A673 (cell line): ENCODE measurements around the gene CADPS2. TPM values are rescaled to one million over a fixed set of nuclear protein-coding genes. Genes with fewer than 3 reads are reported as not detected.

Source experiments
- BruUV-seq: library from RNA; stranded (reverse); fragments of 400-500 nt; replicated peaks from 2 replicates; lab custom pipeline; 2021; lab: Mats Ljungman, UMichigan
- CTCF ChIA-PET: fragments of 300-600 bp; sonication (Branson Sonifier 250); formaldehyde crosslinking; loops from one replicate; lab custom pipeline; 2022; ENCODE audit warnings: antibody characterized with exemption; lab: Charles Lee
- POLR2A ChIA-PET: fragments of 300-600 bp; sonication (Branson Sonifier 250); formaldehyde crosslinking; loops from one replicate; lab custom pipeline; 2022; ENCODE audit warnings: antibody characterized with exemption; ENCODE audit not compliant: low non-redundant PET; lab: Charles Lee
- DNase-seq: peaks from one replicate; pipeline ENCODE4 v3.0.0-alpha.2; 2015; ENCODE audit warnings: low spot score
- H3K27ac ChIP-seq: fragments of 200-600 bp; sonication (generic); 2 replicates; pipeline ENCODE4 v1.5.1; 2016; ENCODE audit warnings: mixed run types, low read depth, mild to moderate bottlenecking, mixed read lengths, antibody characterized with exemption, low read length; ENCODE audit not compliant: poor library complexity, severe bottlenecking
- H3K27me3 ChIP-seq: fragments of 200-600 bp; sonication (generic); replicated peaks from 2 replicates; pipeline ENCODE4 v1.6.1; 2017; ENCODE audit warnings: mixed run types, low read depth, mild to moderate bottlenecking, mixed read lengths, antibody characterized with exemption, low read length; ENCODE audit not compliant: insufficient read depth, poor library complexity
- H3K36me3 ChIP-seq: fragments of 200-600 bp; sonication (generic); 2 replicates; pipeline ENCODE4 v1.6.1; 2016; ENCODE audit warnings: mixed run types, mild to moderate bottlenecking, mixed read lengths, antibody characterized with exemption, low read length; ENCODE audit not compliant: insufficient read depth, poor library complexity, severe bottlenecking
- H3K4me1 ChIP-seq: fragments of 200-600 bp; sonication (generic); 2 replicates; pipeline ENCODE4 v1.6.1; 2017; ENCODE audit warnings: mixed run types, mild to moderate bottlenecking, mixed read lengths, antibody characterized with exemption, low read length; ENCODE audit not compliant: insufficient read depth, poor library complexity, severe bottlenecking
- H3K4me3 ChIP-seq: fragments of 200-600 bp; sonication (generic); 2 replicates; pipeline ENCODE4 v1.5.1; 2016; ENCODE audit warnings: low read depth, mixed run types, mild to moderate bottlenecking, mixed read lengths, low read length; ENCODE audit not compliant: poor library complexity, severe bottlenecking
- H3K9me3 ChIP-seq: fragments of 200-600 bp; sonication (generic); 2 replicates; pipeline ENCODE4 v1.6.1; 2016; ENCODE audit warnings: mixed run types, low read depth, mild to moderate bottlenecking, mixed read lengths, antibody characterized with exemption, low read length; ENCODE audit not compliant: poor library complexity, severe bottlenecking
- EZH2 ChIP-seq: fragments of 200-600 bp; sonication (generic); IDR thresholded peaks from 2 replicates; pipeline ENCODE4 v1.6.1; 2017; ENCODE audit warnings: borderline replicate concordance, low read depth, mild to moderate bottlenecking, mixed read lengths, antibody characterized with exemption, low read length; ENCODE audit not compliant: poor library complexity, severe bottlenecking
- intact Hi-C: fragments of 100-400 bp; cut with micrococcal nuclease; formaldehyde crosslinking; loops from one replicate; pipeline ENCODE4 v1.10.0; 2022; ENCODE audit not compliant: unreplicated experiment
- total RNA-seq: library from RNA; stranded (reverse); gene quantifications from 2 replicates; pipeline ENCODE4 v1.2.3, GENCODE V29; 2021
- TF ChIP-seq, protein P1 (sequence below): fragments of 300-800, 200-600 bp; sonication (generic); conservative IDR thresholded peaks from 2 replicates; pipeline ENCODE4 v1.5.1; 2017; ENCODE audit warnings: low read depth, mild to moderate bottlenecking, antibody characterized with exemption, low read length, moderate library complexity, mixed read lengths

The CADPS2 gene
- total RNA-seq, 1 experiment from 2014 or later, result 81.3 TPM

GRCh38 chr7:122790591-122790990, 95.7 kb downstream of the CADPS2 start:
- Histone ChIP-seq H3K27ac (no peak overlapping the region), H3K36me3 (peaks cover 15% of the 10 kb centered on the region), H3K9me3 (no peaks in the 10 kb centered on the region), H3K4me1 (peaks cover 29% of the 10 kb centered on the region), H3K4me3 (no peak overlapping the region), H3K27me3 (no peaks in the 10 kb centered on the region)
- ChIA-PET POLR2A (interaction anchor here (0.6 kb wide), 1 partner anchor 104 kb away, joined by 3 read pairs; no protein-coding TSS in a partner anchor), CTCF (interaction anchor here (1.1 to 2.0 kb wide), 2 partner anchors 13 to 53 kb away, joined by 3 to 8 read pairs; no protein-coding TSS in a partner anchor)
- intact Hi-C loops, result no loop called here
- no TSS peak for BruUV-seq
- no peak for DNase-seq
- TF ChIP-seq, protein P1, sequence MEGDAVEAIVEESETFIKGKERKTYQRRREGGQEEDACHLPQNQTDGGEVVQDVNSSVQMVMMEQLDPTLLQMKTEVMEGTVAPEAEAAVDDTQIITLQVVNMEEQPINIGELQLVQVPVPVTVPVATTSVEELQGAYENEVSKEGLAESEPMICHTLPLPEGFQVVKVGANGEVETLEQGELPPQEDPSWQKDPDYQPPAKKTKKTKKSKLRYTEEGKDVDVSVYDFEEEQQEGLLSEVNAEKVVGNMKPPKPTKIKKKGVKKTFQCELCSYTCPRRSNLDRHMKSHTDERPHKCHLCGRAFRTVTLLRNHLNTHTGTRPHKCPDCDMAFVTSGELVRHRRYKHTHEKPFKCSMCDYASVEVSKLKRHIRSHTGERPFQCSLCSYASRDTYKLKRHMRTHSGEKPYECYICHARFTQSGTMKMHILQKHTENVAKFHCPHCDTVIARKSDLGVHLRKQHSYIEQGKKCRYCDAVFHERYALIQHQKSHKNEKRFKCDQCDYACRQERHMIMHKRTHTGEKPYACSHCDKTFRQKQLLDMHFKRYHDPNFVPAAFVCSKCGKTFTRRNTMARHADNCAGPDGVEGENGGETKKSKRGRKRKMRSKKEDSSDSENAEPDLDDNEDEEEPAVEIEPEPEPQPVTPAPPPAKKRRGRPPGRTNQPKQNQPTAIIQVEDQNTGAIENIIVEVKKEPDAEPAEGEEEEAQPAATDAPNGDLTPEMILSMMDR, result no peak
- TF ChIP-seq EZH2, result no peak

- ChIA-PET POLR2A (interaction anchor here (0.6 kb wide), 1 partner anchor 103 kb away, joined by 3 read pairs; no protein-coding TSS in a partner anchor), CTCF (interaction anchor here (2.0 kb wide), 1 partner anchor 13 kb away, joined by 8 read pairs; no protein-coding TSS in a partner anchor)
- H3K27me3 ChIP-seq, result no peaks in the 10 kb centered on the region
- H3K4me3 ChIP-seq, result no peak overlapping the region
- peak; percentile 86 for DNase-seq
- H3K9me3 ChIP-seq, result no peaks in the 10 kb centered on the region
- H3K27ac ChIP-seq, result no peak overlapping the region
- peaks cover 15% of the 10 kb centered on the region for H3K36me3 ChIP-seq
- intact Hi-C loops, result no loop called here
- TF ChIP-seq, protein P1, result no peak
- BruUV-seq, result no TSS peak
- peaks cover 29% of the 10 kb centered on the region for H3K4me1 ChIP-seq
Observed at GRCh38 chr7:122790132-122790531, 96.1 kb downstream of the CADPS2 start.

DNA sequence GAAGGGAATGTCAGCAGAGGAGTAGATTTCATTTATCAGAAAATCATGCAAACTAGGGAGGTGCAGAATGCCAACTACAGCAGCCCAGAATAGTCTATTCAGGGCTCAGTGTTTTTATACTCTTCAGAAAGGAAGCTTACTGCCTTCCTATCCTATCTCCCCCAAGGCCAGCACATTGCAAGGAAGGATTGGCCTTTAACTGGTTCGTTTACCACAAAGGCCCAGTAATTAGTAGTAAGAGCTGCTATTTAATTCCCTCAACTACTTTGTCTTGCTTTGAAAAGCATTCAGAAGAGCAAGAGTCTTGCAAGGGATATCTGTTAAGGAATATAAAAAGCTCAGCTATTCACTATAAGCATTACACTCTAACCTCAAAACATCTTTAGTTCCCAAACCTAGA, 97.1 kb downstream of the CADPS2 start:
- peaks cover 29% of the 10 kb centered on the region for H3K4me1 ChIP-seq
- ChIA-PET CTCF (no interaction called here), POLR2A (no interaction called here)
- H3K36me3 ChIP-seq, result peaks cover 15% of the 10 kb centered on the region
- BruUV-seq, result no TSS peak
- H3K27ac ChIP-seq, result no peak overlapping the region
- H3K9me3 ChIP-seq, result no peaks in the 10 kb centered on the region
- DNase-seq, result no peak
- TF ChIP-seq, protein P1, result no peak
- TF ChIP-seq EZH2, result no peak
- no peak overlapping the region for H3K4me3 ChIP-seq
- H3K27me3 ChIP-seq, result no peaks in the 10 kb centered on the region
- intact Hi-C loops, result no loop called here
